Bronchial epithelial cell (primary cell): Measurements from ENCODE around the gene IER2. TPM values are rescaled to one million over a fixed set of nuclear protein-coding genes. Genes with fewer than 3 reads are reported as not detected.
"Not testable (repeated sequence)": the region's sequence is repeated elsewhere in the genome, so short reads cannot be mapped to it uniquely, and the experiment has no call there.

ENCODE experiments used
- DNase-seq: peaks from one replicate; pipeline ENCODE4 v3.0.0-alpha.2; 2010; ENCODE audit warnings: low read depth
- FAIRE-seq: peaks from 2 replicates; lab custom pipeline; 2011; peaks lifted over from hg19 to GRCh38; lab: Jason Lieb, UNC
- H3K27me3 ChIP-seq: 2 replicates; pipeline ENCODE4 v1.5.1; 2011; ENCODE audit warnings: low read length; ENCODE audit not compliant: control insufficient read depth, insufficient read depth
- H3K36me3 ChIP-seq: 2 replicates; pipeline ENCODE4 v1.5.1; 2011; ENCODE audit warnings: low read length; ENCODE audit not compliant: control insufficient read depth, insufficient read depth
- H3K4me3 ChIP-seq: 2 replicates; pipeline ENCODE4 v1.5.1; 2011; ENCODE audit warnings: mild to moderate bottlenecking, low read depth, low read length, control low read depth
- total RNA-seq: library from RNA; depleted of rRNA; stranded (reverse); fragments of >200 nt; gene quantifications from 2 replicates; pipeline ENCODE4 v1.2.1, GENCODE V29; 2014
- TF ChIP-seq, protein P1 (sequence below): IDR thresholded peaks from 2 replicates; pipeline ENCODE4 v1.5.1; 2011; ENCODE audit warnings: mild to moderate bottlenecking, moderate library complexity, low read length, control low read depth, inconsistent platforms; ENCODE audit not compliant: insufficient read depth, severe bottlenecking

IER2 gene
- total RNA-seq, 1 donor from 2014 or later, result 32.1 TPM

DNA sequence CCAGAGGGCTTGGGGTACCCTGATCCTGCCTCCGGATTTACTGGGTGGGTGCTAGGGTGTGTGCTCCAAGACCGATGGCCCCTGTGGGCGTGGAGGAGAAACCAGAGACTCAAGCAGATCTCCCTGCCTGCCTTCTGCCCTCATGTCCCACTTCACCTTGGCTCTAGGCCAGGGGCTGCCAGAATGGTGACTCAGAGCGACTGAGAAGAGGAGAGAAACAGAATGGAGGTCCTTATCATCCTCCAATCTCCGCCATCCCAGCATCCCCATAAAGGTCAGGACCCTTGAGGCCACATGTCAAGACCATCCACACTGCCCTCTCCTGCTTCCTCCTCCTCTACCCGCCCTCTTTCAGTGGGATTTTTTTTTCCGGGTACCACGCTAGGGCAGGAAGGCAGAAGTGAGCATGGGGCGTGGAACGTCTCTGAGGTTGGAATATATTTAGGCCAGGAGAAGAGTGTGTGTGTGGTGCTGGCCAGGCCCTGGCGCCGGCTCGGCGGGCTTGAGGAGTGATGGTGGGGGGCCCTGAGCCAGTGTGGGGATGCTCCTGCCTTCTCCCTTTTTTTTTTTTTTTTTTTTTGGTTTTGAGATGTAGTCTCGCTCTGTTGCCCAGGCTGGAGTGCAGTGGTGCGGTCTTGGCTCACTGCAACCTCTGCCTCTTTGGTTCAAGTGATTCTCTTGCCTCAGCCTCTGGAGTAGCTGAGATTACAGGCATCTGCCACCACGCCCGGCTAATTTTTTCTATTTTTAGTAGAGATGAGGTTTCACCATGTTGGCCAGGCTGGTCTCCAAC, 22.3 kb downstream of the IER2 start:
- Histone ChIP-seq H3K36me3 (no peaks in the 10 kb centered on the region), H3K27me3 (no peaks in the 10 kb centered on the region), H3K4me3 (no peak overlapping the region)
- TF ChIP-seq, protein P1, sequence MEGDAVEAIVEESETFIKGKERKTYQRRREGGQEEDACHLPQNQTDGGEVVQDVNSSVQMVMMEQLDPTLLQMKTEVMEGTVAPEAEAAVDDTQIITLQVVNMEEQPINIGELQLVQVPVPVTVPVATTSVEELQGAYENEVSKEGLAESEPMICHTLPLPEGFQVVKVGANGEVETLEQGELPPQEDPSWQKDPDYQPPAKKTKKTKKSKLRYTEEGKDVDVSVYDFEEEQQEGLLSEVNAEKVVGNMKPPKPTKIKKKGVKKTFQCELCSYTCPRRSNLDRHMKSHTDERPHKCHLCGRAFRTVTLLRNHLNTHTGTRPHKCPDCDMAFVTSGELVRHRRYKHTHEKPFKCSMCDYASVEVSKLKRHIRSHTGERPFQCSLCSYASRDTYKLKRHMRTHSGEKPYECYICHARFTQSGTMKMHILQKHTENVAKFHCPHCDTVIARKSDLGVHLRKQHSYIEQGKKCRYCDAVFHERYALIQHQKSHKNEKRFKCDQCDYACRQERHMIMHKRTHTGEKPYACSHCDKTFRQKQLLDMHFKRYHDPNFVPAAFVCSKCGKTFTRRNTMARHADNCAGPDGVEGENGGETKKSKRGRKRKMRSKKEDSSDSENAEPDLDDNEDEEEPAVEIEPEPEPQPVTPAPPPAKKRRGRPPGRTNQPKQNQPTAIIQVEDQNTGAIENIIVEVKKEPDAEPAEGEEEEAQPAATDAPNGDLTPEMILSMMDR, result no peak
- FAIRE-seq (no peak), DNase-seq (peak; percentile 81)

GRCh38 chr19:13173139-13173737, 23.0 kb downstream of the IER2 start:
- Histone ChIP-seq H3K36me3 (no peaks in the 10 kb centered on the region), H3K27me3 (no peaks in the 10 kb centered on the region), H3K4me3 (no peak overlapping the region)
- TF ChIP-seq, protein P1, result no peak
- FAIRE-seq (no peak), DNase-seq (no peak)

- DNase-seq (no peak), FAIRE-seq (no peak)
- Histone ChIP-seq H3K36me3 (no peaks in the 10 kb centered on the region), H3K4me3 (no peak overlapping the region), H3K27me3 (no peaks in the 10 kb centered on the region)
- TF ChIP-seq, protein P1, result no peak
Observed at GRCh38 chr19:13176345-13176744, 26.1 kb downstream of the IER2 start.

- H3K27me3 ChIP-seq, H3K36me3 ChIP-seq, DNase-seq, FAIRE-seq, H3K4me3 ChIP-seq: not testable (repeated sequence)
Observed at GRCh38 chr19:13177584-13177983, 27.4 kb downstream of the IER2 start.

DNA sequence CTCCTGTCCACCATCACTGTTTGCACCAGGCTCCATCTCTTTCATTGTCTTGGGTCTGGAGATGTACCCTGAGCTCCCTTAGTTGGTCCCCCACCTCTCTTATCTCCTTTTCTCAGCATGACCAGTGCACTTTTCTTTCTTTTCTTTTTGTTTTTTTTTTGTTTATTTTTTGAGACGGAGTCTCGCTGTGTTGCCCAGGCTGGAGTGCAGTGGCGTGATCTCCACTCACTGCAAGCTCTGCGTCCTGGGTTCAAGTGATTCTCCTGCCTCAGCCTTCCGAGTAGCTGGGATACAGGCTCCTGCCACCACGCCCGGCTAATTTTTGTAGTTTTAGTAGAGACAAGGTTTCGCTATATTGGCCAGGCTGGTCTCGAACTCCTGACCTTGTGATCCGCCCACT, 28.1 kb downstream of the IER2 start:
- FAIRE-seq, H3K27me3 ChIP-seq, DNase-seq, H3K4me3 ChIP-seq, H3K36me3 ChIP-seq: not testable (repeated sequence)

DNA sequence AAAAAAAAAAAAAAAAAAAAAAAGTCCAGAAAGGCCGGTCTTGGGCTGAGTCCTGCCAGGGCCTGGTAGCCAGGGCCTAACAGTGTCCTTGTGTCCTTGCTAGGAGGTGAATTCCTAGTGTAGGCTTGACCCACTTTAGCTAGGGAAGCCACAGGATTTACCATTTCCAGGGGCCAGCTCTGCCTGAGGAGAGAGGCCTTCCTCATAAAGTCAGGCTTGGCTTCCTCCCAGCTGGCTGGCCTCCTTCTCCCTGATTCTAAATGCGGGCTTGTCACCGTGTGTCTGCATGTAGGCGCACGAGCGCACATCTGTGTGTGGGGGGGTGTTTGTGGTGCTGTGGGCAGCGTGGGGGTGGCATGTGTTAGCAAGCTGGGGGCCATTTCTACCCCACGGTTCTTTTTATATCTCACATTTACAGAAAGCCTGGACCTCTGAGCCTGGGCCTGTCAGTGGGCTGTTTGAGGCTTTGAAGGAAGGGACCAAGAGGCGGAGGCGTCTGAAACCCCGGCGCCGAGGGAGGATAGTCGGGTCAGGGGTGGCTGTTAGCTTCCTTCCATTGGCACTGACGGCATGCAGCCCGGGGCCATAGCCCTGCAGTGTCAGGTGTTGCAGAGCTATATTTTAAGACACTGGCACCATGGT, 31.7 kb downstream of the IER2 start:
- no peak for FAIRE-seq
- no peaks in the 10 kb centered on the region for H3K36me3 ChIP-seq
- no peak overlapping the region for H3K4me3 ChIP-seq
- TF ChIP-seq, protein P1, result no peak
- H3K27me3 ChIP-seq, result no peaks in the 10 kb centered on the region
- no peak for DNase-seq

GRCh38 chr19:13184926-13185325, 34.7 kb downstream of the IER2 start:
- H3K36me3 ChIP-seq, FAIRE-seq, DNase-seq, H3K27me3 ChIP-seq, H3K4me3 ChIP-seq: not testable (repeated sequence)

DNA sequence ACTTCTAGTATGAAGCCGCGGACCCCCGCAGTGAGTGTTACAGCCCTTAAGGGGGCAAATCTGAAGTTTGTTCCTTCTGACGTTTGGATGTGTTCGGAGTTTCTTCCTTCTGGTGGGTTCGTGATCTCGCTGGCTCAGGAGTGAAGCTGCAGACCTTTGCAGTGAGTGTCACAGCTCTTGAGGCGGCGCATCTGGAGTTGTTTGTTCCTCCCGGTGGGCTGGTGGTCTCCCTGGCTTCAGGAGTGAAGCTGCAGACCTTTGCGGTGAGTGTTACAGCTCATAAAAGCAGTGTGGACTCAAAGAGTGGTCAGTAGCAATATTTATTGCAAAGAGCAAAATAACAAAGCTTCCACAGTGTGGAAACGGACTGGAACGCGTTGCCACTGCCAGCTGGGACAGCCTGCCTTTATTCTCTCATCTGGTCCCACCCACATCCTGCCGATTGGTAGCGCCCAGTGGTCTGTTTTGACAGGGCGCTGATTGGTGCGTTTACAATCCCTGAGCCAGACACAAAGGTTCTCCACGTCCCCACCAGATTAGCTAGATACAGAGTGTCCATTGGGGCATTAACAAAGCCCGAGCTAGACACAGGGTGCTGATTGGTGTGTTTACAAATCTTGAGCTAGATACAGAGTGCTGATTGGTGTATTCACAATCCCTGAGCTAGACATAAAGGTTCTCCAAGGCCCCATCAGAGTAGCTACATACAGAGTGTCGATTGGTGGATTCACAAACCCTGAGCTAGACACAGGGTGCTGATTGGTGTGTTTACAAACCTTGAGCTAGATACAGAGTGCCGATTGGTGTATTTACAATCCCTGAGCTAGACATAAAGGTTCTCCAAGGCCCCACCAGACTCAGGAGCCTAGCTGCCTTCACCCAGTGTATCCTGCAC, 35.8 kb downstream of the IER2 start:
- not testable (repeated sequence) for DNase-seq, H3K27me3 ChIP-seq, H3K36me3 ChIP-seq, FAIRE-seq, H3K4me3 ChIP-seq

- H3K27me3 ChIP-seq, result not testable (repeated sequence)
Observed at GRCh38 chr19:13186688-13187087, 36.5 kb downstream of the IER2 start.

More at GRCh38 chr19:13186688-13187087, 36.5 kb downstream of the IER2 start:
- H3K4me3 ChIP-seq, FAIRE-seq, H3K36me3 ChIP-seq, DNase-seq: not testable (repeated sequence)
